GM12878 (cell line): ENCODE results near the gene NPDC1.

Experiments used
- RAD21 ChIP-seq: IDR thresholded peaks from 2 replicates; pipeline ENCODE4 v1.6.1; 2011; ENCODE audit warnings: mild to moderate bottlenecking, low read depth, low read length, moderate library complexity; ENCODE audit not compliant: insufficient read depth
- TF ChIP-seq, protein P1 (sequence below): IDR thresholded peaks from 2 replicates; pipeline ENCODE4 v1.6.1; 2012; ENCODE audit warnings: low read depth, low read length, improper control_type of control experiment

DNA sequence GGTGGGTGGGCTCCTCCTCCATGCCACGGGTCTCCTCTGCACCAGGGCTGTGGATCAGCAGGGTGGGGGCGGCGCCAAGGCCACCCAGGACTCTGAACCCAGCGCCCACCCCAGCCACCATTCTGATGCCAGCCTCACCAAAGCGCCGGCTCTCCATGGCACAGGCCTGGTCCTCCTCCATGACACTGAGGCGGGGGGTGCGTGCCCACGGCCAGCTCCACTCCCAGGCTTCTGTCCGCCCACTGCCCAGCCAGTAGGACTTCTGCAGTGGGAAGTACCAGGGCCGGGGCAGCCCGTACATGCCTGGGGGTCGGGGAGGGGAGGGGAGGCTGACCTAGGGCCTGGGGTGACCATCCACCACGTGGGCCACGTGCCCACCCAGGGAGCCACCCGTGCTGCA lies 29.5 kb downstream of the NPDC1 start:
- TF ChIP-seq RAD21: no peak
- TF ChIP-seq, protein P1, sequence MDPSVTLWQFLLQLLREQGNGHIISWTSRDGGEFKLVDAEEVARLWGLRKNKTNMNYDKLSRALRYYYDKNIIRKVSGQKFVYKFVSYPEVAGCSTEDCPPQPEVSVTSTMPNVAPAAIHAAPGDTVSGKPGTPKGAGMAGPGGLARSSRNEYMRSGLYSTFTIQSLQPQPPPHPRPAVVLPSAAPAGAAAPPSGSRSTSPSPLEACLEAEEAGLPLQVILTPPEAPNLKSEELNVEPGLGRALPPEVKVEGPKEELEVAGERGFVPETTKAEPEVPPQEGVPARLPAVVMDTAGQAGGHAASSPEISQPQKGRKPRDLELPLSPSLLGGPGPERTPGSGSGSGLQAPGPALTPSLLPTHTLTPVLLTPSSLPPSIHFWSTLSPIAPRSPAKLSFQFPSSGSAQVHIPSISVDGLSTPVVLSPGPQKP: no peak
